Ascending aorta (tissue), 2 donors: ENCODE data around the gene MAML3. TPM values are rescaled to one million over a fixed set of nuclear protein-coding genes. Genes with fewer than 3 reads are reported as not detected.

Source experiments
- DNase-seq, 2 donors: peaks; one replicate each; pipeline ENCODE4 v3.0.0-alpha.2; 2019; ENCODE audit warnings: low spot score in 2 of 2
- H3K27ac ChIP-seq, 2 donors: fragments of 200-600 bp; sonication (generic); one replicate each; pipeline ENCODE4 v1.5.1; 2016 to 2017; ENCODE audit warnings: mild to moderate bottlenecking in 1 of 2
- H3K27me3 ChIP-seq: fragments of 200-600 bp; sonication (generic); one replicate; pipeline ENCODE4 v1.5.1; 2017
- H3K36me3 ChIP-seq, 2 donors: fragments of 200-600 bp; sonication (generic); one replicate each; pipeline ENCODE4 v1.5.1; 2016
- H3K4me1 ChIP-seq, 2 donors: fragments of 200-600 bp; sonication (generic); one replicate each; pipeline ENCODE4 v1.5.1; 2016 to 2017; ENCODE audit warnings: mild to moderate bottlenecking in 1 of 2
- H3K4me3 ChIP-seq, 2 donors: fragments of 200-600 bp; sonication (generic); one replicate each; pipeline ENCODE4 v1.5.1; 2016 to 2017; ENCODE audit warnings: mild to moderate bottlenecking in 1 of 2
- H3K9me3 ChIP-seq, 2 donors: fragments of 200-600 bp; sonication (generic); one replicate each; pipeline ENCODE4 v1.5.1; 2016
- CTCF ChIP-seq, 3 experiments: fragments of 200-600 bp in 2 of 3; fragments of 450-650 bp in 1 of 3; sonication (generic) in 2 of 3; IDR thresholded peaks; one replicate each; pipeline ENCODE4 v1.5.1; 2016 to 2019; ENCODE audit warnings: antibody characterized with exemption in 3 of 3, mild to moderate bottlenecking in 1 of 3, moderate library complexity in 1 of 3
- intact Hi-C: fragments of 100-400 bp; cut with DNase I; formaldehyde crosslinking; loops from one replicate; pipeline ENCODE4 v1.15.1; 2023
- total RNA-seq: library from RNA; depleted of rRNA; stranded (reverse); fragments of >200 nt; gene quantifications from one replicate; pipeline ENCODE4 v1.1.0, GENCODE V29; 2016

Gene MAML3
- total RNA-seq, 1 donor from 2014 or later = 4.7 TPM

- H3K4me3 ChIP-seq = peak overlapping the region in 1 of 2 donors; percentile 19
- H3K27ac ChIP-seq = peak overlapping the region; percentile 71 to 77
- peak in 2 of 3 experiments; percentile 4 to 17 for TF ChIP-seq CTCF (IDR thresholded peaks at IDR 0.05)
- H3K9me3 ChIP-seq = no peaks in the 10 kb centered on the region
- no peaks in the 10 kb centered on the region for H3K36me3 ChIP-seq
- peak in 1 of 2 donors; percentile 83 for DNase-seq
- intact Hi-C loops = loop anchor here (5.0 kb wide), 2 partner anchors 497 to 1392 kb away; partner anchors contain the start of gene RNF150
- H3K27me3 ChIP-seq = no peaks in the 10 kb centered on the region
- peaks cover 0 to 19% of the 10 kb centered on the region in 2 donors for H3K4me1 ChIP-seq
Observed at GRCh38 chr4:139740531-139741041, 413.4 kb downstream of the MAML3 start.

GRCh38 chr4:139740121-139740520, 413.9 kb downstream of the MAML3 start:
- no peaks in the 10 kb centered on the region for H3K36me3 ChIP-seq
- no peaks in the 10 kb centered on the region for H3K27me3 ChIP-seq
- intact Hi-C loops = loop anchor here (5.0 kb wide), 2 partner anchors 497 to 1392 kb away; partner anchors contain the start of gene RNF150
- H3K9me3 ChIP-seq = no peaks in the 10 kb centered on the region
- TF ChIP-seq CTCF (IDR thresholded peaks at IDR 0.05) = no peak
- DNase-seq = no peak
- peak overlapping the region; percentile 71 to 77 for H3K27ac ChIP-seq
- peak overlapping the region in 1 of 2 donors; percentile 19 for H3K4me3 ChIP-seq
- H3K4me1 ChIP-seq = peaks cover 0 to 19% of the 10 kb centered on the region in 2 donors

GRCh38 chr4:139738846-139739613, 415.0 kb downstream of the MAML3 start:
- Histone ChIP-seq H3K36me3 (no peaks in the 10 kb centered on the region), H3K9me3 (no peaks in the 10 kb centered on the region), H3K27me3 (no peaks in the 10 kb centered on the region), H3K4me1 (peaks cover 0 to 22% of the 10 kb centered on the region in 2 donors), H3K4me3 (no peak overlapping the region), H3K27ac (peak overlapping the region in 1 of 2 donors; percentile 13)
- intact Hi-C loops = loop anchor here (1.0 to 10.0 kb wide), 3 partner anchors 78 to 786 kb away; partner anchors contain the start of gene ELMOD2
- no peak for TF ChIP-seq CTCF (IDR thresholded peaks at IDR 0.05)
- no peak for DNase-seq

- Histone ChIP-seq H3K4me1 (peaks cover 0 to 27% of the 10 kb centered on the region in 2 donors), H3K27me3 (no peaks in the 10 kb centered on the region), H3K9me3 (no peaks in the 10 kb centered on the region), H3K4me3 (no peak overlapping the region), H3K36me3 (no peaks in the 10 kb centered on the region), H3K27ac (peak overlapping the region; percentile 69 to 81)
- no peak for DNase-seq
- intact Hi-C loops = loop anchor here (1.0 to 10.0 kb wide), 3 partner anchors 81 to 788 kb away; partner anchors contain the start of gene ELMOD2
- no peak for TF ChIP-seq CTCF (IDR thresholded peaks at IDR 0.05)
Observed at GRCh38 chr4:139736661-139737060, 417.3 kb downstream of the MAML3 start.

GRCh38 chr4:139736274-139736660, 417.7 kb downstream of the MAML3 start:
- H3K27me3 ChIP-seq = no peaks in the 10 kb centered on the region
- TF ChIP-seq CTCF (IDR thresholded peaks at IDR 0.05) = no peak
- DNase-seq = no peak
- intact Hi-C loops = loop anchor here (5.0 to 10.0 kb wide), 2 partner anchors 81 to 789 kb away; partner anchors contain the start of gene ELMOD2
- no peaks in the 10 kb centered on the region for H3K9me3 ChIP-seq
- H3K4me3 ChIP-seq = no peak overlapping the region
- peak overlapping the region; percentile 69 to 81 for H3K27ac ChIP-seq
- peaks cover 0 to 26% of the 10 kb centered on the region in 2 donors for H3K4me1 ChIP-seq
- H3K36me3 ChIP-seq = no peaks in the 10 kb centered on the region
